ENCODE results near the gene CFLAR. TPM values are rescaled to one million over a fixed set of nuclear protein-coding genes. Genes with fewer than 3 reads are reported as not detected.
"Not testable (repeated sequence)": the region's sequence is repeated elsewhere in the genome, so short reads cannot be mapped to it uniquely, and the experiment has no call there.

The CFLAR gene
- total and polyA plus RNA-seq, 12 donors, result 91.5 to 257 (median 203) TPM

GRCh38 chr2:201183365-201183727 is 67.4 kb downstream of the CFLAR start:
- Histone ChIP-seq H3K4me1 (peaks cover 0 to 43% (median 14%) of the 10 kb centered on the region in 9 donors), H3K4me3 (peak overlapping the region; percentile 19 to 64 (median 62)), H3K27me3 (no peaks in the 10 kb centered on the region), H3K9me3 (peaks cover 0 to 2% (median 0%) of the 10 kb centered on the region in 11 donors), H3K27ac (peak overlapping the region; percentile 23 to 89 (median 76)), H3K36me3 (peaks cover 0 to 26% (median 3%) of the 10 kb centered on the region in 9 donors)
- ATAC-seq (no peak), DNase-seq (no peak)
- 36 to 48% methylated on average over 4 of the region's 4 CpGs for WGBS, 2 donors
- TF ChIP-seq CTCF (IDR thresholded peaks at IDR 0.05), result no peak
- intact Hi-C loops (cut with DNase I), result loop anchor here in 6 of 10 donors (1.0 to 5.0 kb wide), 3 partner anchors 49 kb away; no protein-coding TSS in a partner anchor

- peak in 3 of 8 donors; percentile 33 to 46 (median 38) for ATAC-seq
- H3K27ac ChIP-seq, result peak overlapping the region in 9 of 10 donors; percentile 67 to 89 (median 77)
- DNase-seq, H3K9me3 ChIP-seq, H3K27me3 ChIP-seq: not testable (repeated sequence)
- H3K36me3 ChIP-seq, result peaks cover 0 to 31% (median 7%) of the 10 kb centered on the region in 9 donors
- intact Hi-C loops (cut with DNase I), result loop anchor here in 6 of 10 donors (1.0 to 5.0 kb wide), 3 partner anchors 48 to 49 kb away; no protein-coding TSS in a partner anchor
- 57 to 69% methylated on average over 5 of the region's 5 CpGs for WGBS, 2 donors
- H3K4me1 ChIP-seq, result peaks cover 0 to 43% (median 14%) of the 10 kb centered on the region in 9 donors
- H3K4me3 ChIP-seq, result peak overlapping the region in 9 of 10 donors; percentile 42 to 64 (median 62)
Measured at GRCh38 chr2:201183835-201184234, 67.9 kb downstream of the CFLAR start.

GRCh38 chr2:201184248-201184647 is 68.3 kb downstream of the CFLAR start:
- Histone ChIP-seq H3K27ac (peak overlapping the region in 9 of 10 donors; percentile 67 to 89 (median 77)), H3K4me1 (peaks cover 0 to 43% (median 14%) of the 10 kb centered on the region in 9 donors), H3K4me3 (peak overlapping the region in 9 of 10 donors; percentile 42 to 64 (median 62)), H3K36me3 (peaks cover 0 to 34% (median 10%) of the 10 kb centered on the region in 9 donors)
- intact Hi-C loops (cut with DNase I), result loop anchor here in 2 of 10 donors (5.0 kb wide), 1 partner anchor 48 kb away; no protein-coding TSS in a partner anchor
- not testable (repeated sequence) for H3K9me3 ChIP-seq, DNase-seq, H3K27me3 ChIP-seq, ATAC-seq
- 57 to 72% methylated on average over 6 of the region's 6 CpGs for WGBS, 2 donors

GRCh38 chr2:201185863-201186262 is 69.9 kb downstream of the CFLAR start:
- intact Hi-C loops (cut with DNase I), result loop anchor here in 3 of 10 donors (1.0 to 5.0 kb wide), 3 partner anchors 36 to 46 kb away; no protein-coding TSS in a partner anchor
- DNase-seq, result no peak
- H3K4me1 ChIP-seq, result peaks cover 0 to 54% (median 23%) of the 10 kb centered on the region in 9 donors
- no peaks in the 10 kb centered on the region for H3K27me3 ChIP-seq
- peaks cover 0 to 51% (median 10%) of the 10 kb centered on the region in 9 donors for H3K36me3 ChIP-seq
- peak overlapping the region in 7 of 10 donors; percentile 4 to 64 (median 62) for H3K4me3 ChIP-seq
- 45 to 71% methylated on average over 4 of the region's 4 CpGs for WGBS, 2 donors
- TF ChIP-seq CTCF (IDR thresholded peaks at IDR 0.05), result no peak
- peaks cover 0 to 4% (median 0%) of the 10 kb centered on the region in 11 donors for H3K9me3 ChIP-seq
- ATAC-seq, result no peak
- peak overlapping the region in 6 of 10 donors; percentile 1 to 89 (median 80) for H3K27ac ChIP-seq

GRCh38 chr2:201186982-201187381 is 71.0 kb downstream of the CFLAR start:
- no peak for TF ChIP-seq CTCF (IDR thresholded peaks at IDR 0.05)
- H3K4me1 ChIP-seq, result peaks cover 0 to 66% (median 31%) of the 10 kb centered on the region in 9 donors
- ATAC-seq, result no peak
- peaks cover 0 to 51% (median 10%) of the 10 kb centered on the region in 9 donors for H3K36me3 ChIP-seq
- H3K4me3 ChIP-seq, result no peak overlapping the region
- WGBS, 2 donors, result 79 to 87% methylated on average over 5 of the region's 5 CpGs
- no peak for DNase-seq
- no peaks in the 10 kb centered on the region for H3K27me3 ChIP-seq
- intact Hi-C loops (cut with DNase I), result loop anchor here in 3 of 10 donors (1.0 to 5.0 kb wide), 3 partner anchors 35 to 45 kb away; no protein-coding TSS in a partner anchor
- H3K9me3 ChIP-seq, result peaks cover 0 to 4% (median 0%) of the 10 kb centered on the region in 11 donors
- peak overlapping the region in 2 of 10 donors; percentile 2 to 86 for H3K27ac ChIP-seq

Data from heart right ventricle (tissue), 16 donors.